Measurements from ENCODE around the gene TCF3. TPM values are rescaled to one million over a fixed set of nuclear protein-coding genes. Genes with fewer than 3 reads are reported as not detected.

TCF3 gene
- total and polyA plus RNA-seq, 9 donors, result 73.5 to 153 (median 127) TPM

DNA sequence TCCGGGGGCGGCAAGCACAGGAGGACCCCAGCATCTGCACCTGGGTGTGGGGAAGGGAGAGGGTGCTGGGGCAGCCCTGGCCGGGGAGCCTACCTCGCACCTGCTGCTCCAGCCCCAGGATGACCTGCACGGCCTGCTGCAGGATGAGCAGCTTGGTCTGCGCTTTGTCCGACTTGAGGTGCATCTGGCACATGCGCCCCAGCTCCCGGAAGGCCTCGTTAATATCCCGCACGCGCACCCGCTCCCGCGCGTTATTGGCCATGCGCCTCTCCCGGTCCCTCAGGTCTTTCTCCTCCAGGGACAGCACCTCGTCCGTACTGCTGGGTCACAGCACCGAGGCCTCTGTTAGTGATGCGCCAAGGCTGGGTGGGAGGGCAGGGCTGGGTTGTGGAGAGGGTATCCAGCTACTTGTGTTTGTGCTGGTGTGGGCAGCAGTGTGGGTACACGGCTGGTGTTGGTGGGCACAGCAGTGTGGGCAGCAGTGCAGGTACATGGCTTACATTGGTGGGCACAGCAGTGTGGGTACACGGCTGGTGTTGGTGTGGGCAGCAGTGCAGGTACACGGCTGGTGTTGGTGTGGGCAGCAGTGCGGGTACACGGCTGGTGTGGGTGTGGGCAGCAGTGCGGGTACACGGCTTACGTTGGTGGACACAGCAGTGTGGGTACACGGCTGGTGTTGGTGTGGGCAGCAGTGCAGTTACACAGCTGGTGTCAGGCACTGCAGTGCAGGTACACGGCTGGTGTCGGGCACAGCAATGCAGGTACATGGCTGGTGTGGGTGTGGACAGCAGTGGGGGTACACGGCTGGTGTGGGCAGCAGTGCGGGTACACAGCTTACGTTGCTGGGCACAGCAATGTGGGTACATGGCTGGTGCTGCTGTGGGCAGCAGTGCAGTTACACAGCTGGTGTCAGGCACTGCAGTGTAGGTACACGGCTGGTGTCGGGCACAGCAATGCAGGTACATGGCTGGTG lies 40.0 kb downstream of the TCF3 start:
- H3K27ac ChIP-seq (ENCODE audit: low read length), result no peak overlapping the region
- no peaks in the 10 kb centered on the region for H3K9me3 ChIP-seq (replicated peaks; ENCODE audit: control insufficient read depth, low read depth, low read length)
- no peaks in the 10 kb centered on the region for H3K27me3 ChIP-seq (ENCODE audit: control insufficient read depth, insufficient read depth, low read length)
- no peak for DNase-seq
- 90% methylated on average over 36 of the region's 39 CpGs for WGBS (ENCODE audit: insufficient coverage)
- H3K4me3 ChIP-seq (ENCODE audit: low read length), result no peak overlapping the region
- H3K4me1 ChIP-seq (ENCODE audit: control insufficient read depth, insufficient read depth, low read length), result no peaks in the 10 kb centered on the region
- H3K36me3 ChIP-seq (ENCODE audit: control insufficient read depth, insufficient read depth, low read length), result peaks cover 84% of the 10 kb centered on the region

- peaks cover 3% of the 10 kb centered on the region for H3K4me1 ChIP-seq (ENCODE audit: control insufficient read depth, insufficient read depth, low read length)
- WGBS (ENCODE audit: insufficient coverage), result 79% methylated on average over 7 of the region's 15 CpGs
- H3K27ac ChIP-seq (ENCODE audit: low read length), result no peak overlapping the region
- H3K27me3 ChIP-seq (ENCODE audit: control insufficient read depth, insufficient read depth, low read length), result no peaks in the 10 kb centered on the region
- no peaks in the 10 kb centered on the region for H3K9me3 ChIP-seq (replicated peaks; ENCODE audit: control insufficient read depth, low read depth, low read length)
- peaks cover 75% of the 10 kb centered on the region for H3K36me3 ChIP-seq (ENCODE audit: control insufficient read depth, insufficient read depth, low read length)
- H3K4me3 ChIP-seq (ENCODE audit: low read length), result no peak overlapping the region
- DNase-seq, result no peak
Measured at GRCh38 chr19:1611353-1611752, 41.1 kb downstream of the TCF3 start.

- Histone ChIP-seq H3K9me3 (replicated peaks; ENCODE audit: control insufficient read depth, low read depth, low read length) (no peaks in the 10 kb centered on the region), H3K4me3 (ENCODE audit: low read length) (no peak overlapping the region), H3K36me3 (ENCODE audit: control insufficient read depth, insufficient read depth, low read length) (peaks cover 69% of the 10 kb centered on the region), H3K27me3 (ENCODE audit: control insufficient read depth, insufficient read depth, low read length) (no peaks in the 10 kb centered on the region), H3K27ac (ENCODE audit: low read length) (no peak overlapping the region), H3K4me1 (ENCODE audit: control insufficient read depth, insufficient read depth, low read length) (peaks cover 9% of the 10 kb centered on the region)
- WGBS (ENCODE audit: insufficient coverage), result 71% methylated on average over 1 of the region's 11 CpGs
- no peak for DNase-seq
Measured at GRCh38 chr19:1610579-1610978, 41.8 kb downstream of the TCF3 start.

DNA sequence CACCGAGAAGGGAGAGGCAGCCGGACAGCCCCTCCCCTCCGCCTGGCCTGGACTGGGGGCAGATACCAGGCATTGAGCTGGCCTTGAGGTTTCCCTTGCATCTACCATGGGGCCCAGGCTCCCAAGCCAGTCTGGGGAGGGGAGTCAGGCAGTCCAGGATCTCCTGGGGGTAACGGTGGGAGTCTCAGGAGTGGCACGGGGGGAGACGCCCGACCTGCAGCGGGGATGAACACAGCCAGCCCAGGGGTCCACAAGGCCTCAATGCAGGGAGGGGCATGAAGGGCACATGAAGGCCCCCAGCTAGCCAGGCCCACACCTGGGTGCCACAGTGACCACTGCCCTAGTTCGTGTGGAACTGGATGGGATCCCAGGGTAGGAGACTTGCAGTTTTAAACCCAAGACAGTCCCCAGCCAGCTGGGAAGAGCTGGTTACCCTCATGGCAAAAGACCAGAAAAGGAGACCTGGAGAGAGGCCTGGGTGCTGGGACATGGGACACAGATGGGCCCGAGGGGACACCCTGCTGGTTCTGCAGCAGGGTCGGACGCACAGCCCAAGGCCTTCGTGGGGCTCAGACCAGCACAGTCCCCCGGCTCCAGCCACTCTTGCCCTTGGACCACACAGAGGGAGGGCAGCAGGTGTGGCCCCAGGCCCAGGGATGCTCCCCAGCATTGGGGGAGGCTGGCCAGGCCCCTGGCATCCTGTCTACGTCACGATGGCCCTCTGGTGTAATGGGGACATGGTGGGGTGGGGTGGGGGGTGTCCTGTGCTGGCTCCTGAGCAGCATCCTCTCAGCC lies 42.5 kb downstream of the TCF3 start:
- peaks cover 63% of the 10 kb centered on the region for H3K36me3 ChIP-seq (ENCODE audit: control insufficient read depth, insufficient read depth, low read length)
- no peaks in the 10 kb centered on the region for H3K27me3 ChIP-seq (ENCODE audit: control insufficient read depth, insufficient read depth, low read length)
- no peak overlapping the region for H3K27ac ChIP-seq (ENCODE audit: low read length)
- peaks cover 10% of the 10 kb centered on the region for H3K4me1 ChIP-seq (ENCODE audit: control insufficient read depth, insufficient read depth, low read length)
- H3K9me3 ChIP-seq (replicated peaks; ENCODE audit: control insufficient read depth, low read depth, low read length), result no peaks in the 10 kb centered on the region
- no peak overlapping the region for H3K4me3 ChIP-seq (ENCODE audit: low read length)
- DNase-seq, result no peak
- 69% methylated on average over 14 of the region's 16 CpGs for whole genome bisulfite sequencing (ENCODE audit: insufficient coverage)

- Histone ChIP-seq H3K9me3 (replicated peaks; ENCODE audit: control insufficient read depth, low read depth, low read length) (no peaks in the 10 kb centered on the region), H3K36me3 (ENCODE audit: control insufficient read depth, insufficient read depth, low read length) (peaks cover 55% of the 10 kb centered on the region), H3K27ac (ENCODE audit: low read length) (no peak overlapping the region), H3K27me3 (ENCODE audit: control insufficient read depth, insufficient read depth, low read length) (no peaks in the 10 kb centered on the region), H3K4me1 (ENCODE audit: control insufficient read depth, insufficient read depth, low read length) (peaks cover 18% of the 10 kb centered on the region), H3K4me3 (ENCODE audit: low read length) (no peak overlapping the region)
- DNase-seq, result no peak
- WGBS (ENCODE audit: insufficient coverage), result 47% methylated on average over 5 of the region's 10 CpGs
Measured at GRCh38 chr19:1609103-1609396, 43.4 kb downstream of the TCF3 start.

DNA sequence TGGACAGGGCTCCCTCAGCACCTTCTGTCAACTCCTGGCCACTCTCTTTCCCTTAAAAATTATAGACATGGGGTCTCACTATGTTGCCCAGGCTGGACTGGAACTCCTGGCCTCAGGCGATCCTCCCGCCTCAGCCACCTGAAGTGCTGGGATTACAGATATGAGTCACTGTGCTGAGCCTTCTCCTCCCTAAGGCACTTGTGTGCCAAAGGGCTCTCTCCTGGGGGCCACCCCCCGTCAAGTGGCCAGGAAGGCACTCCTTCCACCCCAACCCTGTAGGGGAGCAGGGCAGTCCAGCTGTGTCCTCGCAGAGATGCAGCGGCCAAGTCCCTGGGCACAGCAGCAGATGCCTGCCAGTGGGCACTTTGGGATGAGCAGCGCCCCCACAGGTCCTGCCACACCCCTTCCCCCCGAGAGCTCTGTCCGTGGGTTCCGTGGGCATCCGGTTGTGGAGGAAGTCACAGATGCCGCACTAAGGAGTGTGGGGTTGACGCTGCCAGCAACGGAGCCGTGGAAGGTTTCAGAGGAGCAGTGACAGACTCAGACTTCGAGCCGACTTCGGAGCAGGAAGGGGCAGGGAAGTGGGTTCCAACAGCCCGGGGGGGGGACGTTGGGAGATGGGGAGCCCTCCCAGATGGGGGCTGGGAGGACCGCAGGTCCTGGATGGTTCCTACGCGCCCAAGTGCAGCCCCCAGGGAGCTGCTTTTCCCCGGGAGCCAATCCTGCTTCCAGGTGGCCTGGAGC lies 43.9 kb downstream of the TCF3 start:
- H3K4me3 ChIP-seq (ENCODE audit: low read length), result no peak overlapping the region
- WGBS (ENCODE audit: insufficient coverage), result 55% methylated on average over 17 of the region's 23 CpGs

GRCh38 chr19:1606138-1606651 lies 46.2 kb downstream of the TCF3 start:
- Histone ChIP-seq H3K27ac (ENCODE audit: low read length) (peak overlapping the region; percentile 99), H3K9me3 (replicated peaks; ENCODE audit: control insufficient read depth, low read depth, low read length) (no peaks in the 10 kb centered on the region), H3K36me3 (ENCODE audit: control insufficient read depth, insufficient read depth, low read length) (peaks cover 27% of the 10 kb centered on the region), H3K4me3 (ENCODE audit: low read length) (peak overlapping the region; percentile 71), H3K4me1 (ENCODE audit: control insufficient read depth, insufficient read depth, low read length) (peaks cover 28% of the 10 kb centered on the region), H3K27me3 (ENCODE audit: control insufficient read depth, insufficient read depth, low read length) (no peaks in the 10 kb centered on the region)
- no peak for DNase-seq
- 22% methylated on average over 10 of the region's 16 CpGs for WGBS (ENCODE audit: insufficient coverage)

More for the DNA sequence above, 43.9 kb downstream of the TCF3 start:
- no peaks in the 10 kb centered on the region for H3K9me3 ChIP-seq (replicated peaks; ENCODE audit: control insufficient read depth, low read depth, low read length)
- peaks cover 20% of the 10 kb centered on the region for H3K4me1 ChIP-seq (ENCODE audit: control insufficient read depth, insufficient read depth, low read length)
- peaks cover 49% of the 10 kb centered on the region for H3K36me3 ChIP-seq (ENCODE audit: control insufficient read depth, insufficient read depth, low read length)
- no peak for DNase-seq
- no peaks in the 10 kb centered on the region for H3K27me3 ChIP-seq (ENCODE audit: control insufficient read depth, insufficient read depth, low read length)
- no peak overlapping the region for H3K27ac ChIP-seq (ENCODE audit: low read length)

GRCh38 chr19:1605236-1606137 lies 46.9 kb downstream of the TCF3 start, which contains the start of gene UQCR11:
Gene UQCR11, minus strand, starts transcription at chr19:1605462. Its CDS starts 53 bp downstream, at chr19:1605409.
- Histone ChIP-seq H3K4me1 (ENCODE audit: control insufficient read depth, insufficient read depth, low read length) (peaks cover 28% of the 10 kb centered on the region), H3K27me3 (ENCODE audit: control insufficient read depth, insufficient read depth, low read length) (no peaks in the 10 kb centered on the region), H3K36me3 (ENCODE audit: control insufficient read depth, insufficient read depth, low read length) (peaks cover 21% of the 10 kb centered on the region), H3K4me3 (ENCODE audit: low read length) (peak within 1 kb of the TSS; percentile 100), H3K9me3 (replicated peaks; ENCODE audit: control insufficient read depth, low read depth, low read length) (no peaks in the 10 kb centered on the region), H3K27ac (ENCODE audit: low read length) (peak within 1 kb of the TSS; percentile 99)
- under 1% methylated on average over 54 of the region's 79 CpGs for WGBS (ENCODE audit: insufficient coverage)
- peak; percentile 98 for DNase-seq

DNA sequence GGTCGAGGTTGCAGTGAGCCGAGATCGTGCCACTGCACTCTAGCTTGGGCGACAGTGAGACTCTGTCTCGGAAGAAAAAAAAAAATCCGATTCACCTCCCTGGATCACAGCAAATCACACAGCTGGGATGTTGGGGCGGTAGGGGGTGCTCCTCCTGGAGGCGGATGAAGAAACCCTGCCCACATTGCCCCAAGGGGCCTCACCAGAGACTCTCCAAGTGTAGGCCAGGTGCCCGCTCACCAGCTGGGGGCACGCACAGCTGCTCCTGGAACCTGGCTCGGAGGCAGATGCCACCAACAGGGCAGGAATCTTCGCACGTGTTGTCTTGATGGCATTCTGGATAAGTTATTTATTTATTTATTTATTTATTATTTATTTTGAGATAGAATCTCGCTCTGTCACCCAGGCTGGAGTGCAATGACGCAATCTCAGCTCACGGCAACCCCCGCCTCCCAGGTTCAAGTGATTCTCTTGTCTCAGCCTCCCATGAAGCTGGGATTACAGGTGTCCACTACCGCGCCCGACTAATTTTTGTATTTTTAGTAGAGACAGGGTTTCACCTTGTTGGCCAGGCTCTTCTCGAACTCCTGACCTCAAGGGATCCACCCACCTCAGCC lies 50.2 kb downstream of the TCF3 start:
- peaks cover 26% of the 10 kb centered on the region for H3K36me3 ChIP-seq (ENCODE audit: control insufficient read depth, insufficient read depth, low read length)
- H3K27ac ChIP-seq (ENCODE audit: low read length), result no peak overlapping the region
- H3K4me1 ChIP-seq (ENCODE audit: control insufficient read depth, insufficient read depth, low read length), result peaks cover 28% of the 10 kb centered on the region
- H3K9me3 ChIP-seq (replicated peaks; ENCODE audit: control insufficient read depth, low read depth, low read length), result no peaks in the 10 kb centered on the region
- no peak for DNase-seq
- no peak overlapping the region for H3K4me3 ChIP-seq (ENCODE audit: low read length)
- no peaks in the 10 kb centered on the region for H3K27me3 ChIP-seq (ENCODE audit: control insufficient read depth, insufficient read depth, low read length)
- WGBS (ENCODE audit: insufficient coverage), result 93% methylated on average over 2 of the region's 21 CpGs
